HepG2 (cell line): ENCODE data around the gene HPS1. TPM values are rescaled to one million over a fixed set of nuclear protein-coding genes. Genes with fewer than 3 reads are reported as not detected.

Source experiments
- ADNP ChIP-seq: sonication (generic); formaldehyde crosslinking; IDR thresholded peaks from 2 replicates; pipeline ENCODE4 v1.4.0; 2020; ENCODE audit warnings: missing genetic modification reagents
- ARID4A ChIP-seq: sonication (generic); formaldehyde crosslinking; IDR thresholded peaks from 2 replicates; pipeline ENCODE4 v1.5.0; 2020; ENCODE audit warnings: mild to moderate bottlenecking, missing genetic modification reagents, borderline replicate concordance
- ARNT2 ChIP-seq: sonication (generic); formaldehyde crosslinking; IDR thresholded peaks from 2 replicates; pipeline ENCODE4 v1.8.0; 2022; ENCODE audit warnings: mild to moderate bottlenecking, low read depth, missing genetic modification reagents, moderate library complexity
- CEBPB ChIP-seq: IDR thresholded peaks from 2 replicates; pipeline ENCODE4 v1.6.1; 2011; ENCODE audit warnings: low read depth, low read length, improper control_type of control experiment, borderline replicate concordance
- ELF4 ChIP-seq: sonication (generic); formaldehyde crosslinking; IDR thresholded peaks from 2 replicates; pipeline ENCODE4 v1.5.0; 2020; ENCODE audit warnings: missing genetic modification reagents, mild to moderate bottlenecking, moderate library complexity, borderline replicate concordance
- FOXK1 ChIP-seq: sonication (generic); formaldehyde crosslinking; IDR thresholded peaks from 2 replicates; pipeline ENCODE4 v1.4.0; 2020; ENCODE audit warnings: low read depth, missing genetic modification reagents, borderline replicate concordance
- GABPA ChIP-seq, 2 experiments: IDR thresholded peaks; 2 replicates each; pipeline ENCODE4 v1.6.1; 2011 to 2016; ENCODE audit warnings: low read depth in 2 of 2, low read length in 1 of 2, missing biosample characterization in 1 of 2, missing genetic modification characterization in 1 of 2
- ISL2 ChIP-seq: sonication (generic); formaldehyde crosslinking; IDR thresholded peaks from 2 replicates; pipeline ENCODE4 v1.5.0; 2020; ENCODE audit warnings: missing genetic modification reagents
- KMT2B ChIP-seq: IDR thresholded peaks from 2 replicates; pipeline ENCODE4 v1.6.1; 2016; ENCODE audit warnings: missing genetic modification reagents, missing compliant biosample characterization
- MYC ChIP-seq: sonication (generic); formaldehyde crosslinking; IDR thresholded peaks from 2 replicates; pipeline ENCODE4 v1.9.0; 2021; ENCODE audit warnings: missing genetic modification reagents, borderline replicate concordance
- NPAS2 ChIP-seq: sonication (generic); formaldehyde crosslinking; IDR thresholded peaks from 2 replicates; pipeline ENCODE4 v1.8.0; 2022; ENCODE audit warnings: mild to moderate bottlenecking, missing genetic modification reagents, borderline replicate concordance
- RARG ChIP-seq: sonication (generic); formaldehyde crosslinking; IDR thresholded peaks from 2 replicates; pipeline ENCODE4 v1.4.0; 2020; ENCODE audit warnings: low read depth, mild to moderate bottlenecking, missing genetic modification reagents
- RBFOX2 ChIP-seq: fragments of 200-400 bp; formaldehyde crosslinking; IDR thresholded peaks from 2 replicates; pipeline ENCODE4 v1.6.1; 2017; ENCODE audit warnings: low read depth, mild to moderate bottlenecking, low read length
- RBM22 ChIP-seq: fragments of 200-400 bp; formaldehyde crosslinking; optimal IDR thresholded peaks from 2 replicates; pipeline ENCODE3; 2017; ENCODE audit warnings: mild to moderate bottlenecking, low read length, moderate library complexity
- ZNF350 ChIP-seq: sonication (generic); formaldehyde crosslinking; IDR thresholded peaks from 2 replicates; pipeline ENCODE4 v1.4.0; 2020; ENCODE audit warnings: mild to moderate bottlenecking, low read depth, missing genetic modification reagents, borderline replicate concordance
- ZNF572 ChIP-seq: sonication (generic); formaldehyde crosslinking; IDR thresholded peaks from 2 replicates; pipeline ENCODE4 v1.5.1; 2020; ENCODE audit warnings: mild to moderate bottlenecking, missing genetic modification reagents
- ZNF574 ChIP-seq: sonication (generic); formaldehyde crosslinking; IDR thresholded peaks from 2 replicates; pipeline ENCODE4 v1.4.0; 2020; ENCODE audit warnings: missing genetic modification reagents
- ZNF597 ChIP-seq: sonication (generic); formaldehyde crosslinking; IDR thresholded peaks from 2 replicates; pipeline ENCODE4 v1.5.0; 2020; ENCODE audit warnings: missing genetic modification reagents
- ZNF619 ChIP-seq: sonication (generic); formaldehyde crosslinking; IDR thresholded peaks from 2 replicates; pipeline ENCODE4 v1.4.0; 2020; ENCODE audit warnings: mild to moderate bottlenecking, missing genetic modification reagents
- ZNF660 ChIP-seq: sonication (generic); formaldehyde crosslinking; IDR thresholded peaks from 2 replicates; pipeline ENCODE4 v1.5.1; 2020; ENCODE audit warnings: mild to moderate bottlenecking, low read depth, missing genetic modification reagents, borderline replicate concordance
- ZNF777 ChIP-seq: sonication (generic); formaldehyde crosslinking; IDR thresholded peaks from 2 replicates; pipeline ENCODE4 v1.4.0; 2020; ENCODE audit warnings: missing genetic modification reagents
- ZNF839 ChIP-seq: sonication (generic); formaldehyde crosslinking; IDR thresholded peaks from 2 replicates; pipeline ENCODE4 v1.4.0; 2020; ENCODE audit warnings: missing genetic modification reagents, mild to moderate bottlenecking, borderline replicate concordance
- ZNF891 ChIP-seq: sonication (generic); formaldehyde crosslinking; IDR thresholded peaks from 2 replicates; pipeline ENCODE4 v1.5.0; 2020; ENCODE audit warnings: mild to moderate bottlenecking, missing genetic modification reagents
- polyA plus RNA-seq, 8 experiments: library from polyadenylated mRNA; depleted of rRNA in 3 of 8; stranded (reverse) in 7 of 8; unstranded in 1 of 8; fragments of >200 nt; fragmentation: Illumina TruSeq in 4 of 8; extraction: Trizol in 4 of 8; gene quantifications; 2 replicates each; pipeline versions ENCODE4 v1.2.1 to v1.2.3, GENCODE V29; 2011 to 2016; ENCODE audit warnings: low read depth in 4 of 8, missing spikeins in 1 of 8, mixed read lengths in 1 of 8; ENCODE audit not compliant: insufficient read depth in 1 of 8
- total RNA-seq, 5 experiments: library from RNA; depleted of rRNA; stranded (reverse); fragments of >200 nt; fragmentation: Illumina TruSeq; extraction: Trizol; gene quantifications; 2 replicates each; pipeline ENCODE4 v1.2.3, GENCODE V29; 2016; ENCODE audit warnings: low read depth in 1 of 5

The HPS1 gene
- total and polyA plus RNA-seq, 2 of the 13 experiments (the other 11 are each of a cell fraction or from before 2014, with no cell fraction given): 24.6 to 25.8 TPM

GRCh38 chr10:98446661-98447221 lies at the start of gene HPS1 (continued):
- no peak for TF ChIP-seq ZNF597 (CRISPR knock-in tag)
- TF ChIP-seq ARID4A (CRISPR knock-in tag): peak; percentile 94
- TF ChIP-seq ELF4 (CRISPR knock-in tag): peak; percentile 33; the same call in 1 of the 2 replicates
- TF ChIP-seq FOXK1 (CRISPR knock-in tag): peak; percentile 11; the same call in 1 of the 2 replicates
- no peak for TF ChIP-seq ARNT2 (CRISPR knock-in tag)
- TF ChIP-seq KMT2B (CRISPR knock-in tag): no peak
- TF ChIP-seq NPAS2: no peak
- no peak for TF ChIP-seq ZNF572
- peak; percentile 76 for TF ChIP-seq ZNF574 (CRISPR knock-in tag)
- no peak for TF ChIP-seq CEBPB
- TF ChIP-seq ZNF350: peak; percentile 18; the same call in 1 of the 2 replicates
- TF ChIP-seq MYC (CRISPR knock-in tag): peak; percentile 82
- TF ChIP-seq ZNF839 (CRISPR knock-in tag): no peak
- TF ChIP-seq ZNF660 (CRISPR knock-in tag): no peak
- peak; percentile 95 for TF ChIP-seq RBFOX2
- no peak for TF ChIP-seq ZNF891 (CRISPR knock-in tag)
- TF ChIP-seq ADNP (CRISPR knock-in tag): peak; percentile 96
- no peak for TF ChIP-seq ZNF777 (CRISPR knock-in tag)
- TF ChIP-seq ISL2 (CRISPR knock-in tag): peak; percentile 55
- peak; percentile 25; the same call in 1 of the 2 replicates for TF ChIP-seq GABPA (IDR thresholded peaks at IDR 0.05; ENCODE audit: low read depth, low read length)
- TF ChIP-seq GABPA (CRISPR knock-in tag; IDR thresholded peaks at IDR 0.05; ENCODE audit: low read depth): peak; percentile 22; the same call in 1 of the 2 replicates
- TF ChIP-seq ZNF619 (CRISPR knock-in tag): 0 out of 2 replicates have a peak, but pooled peaks have one; percentile 28
- no peak for TF ChIP-seq RARG
- no peak for TF ChIP-seq RBM22
